Smooth muscle cell (in vitro differentiated cells): Measurements from ENCODE around the gene SPRYD7. TPM values are rescaled to one million over a fixed set of nuclear protein-coding genes. Genes with fewer than 3 reads are reported as not detected.

ENCODE experiments used
- DNase-seq: peaks from one replicate; lab custom pipeline; 2025; ENCODE audit not compliant: unreplicated experiment; lab: John Stamatoyannopoulos, UW
- H2AFZ ChIP-seq: fragments of 200-600 bp; sonication (generic); 2 replicates; pipeline ENCODE4 v1.6.0; 2016; ENCODE audit warnings: antibody characterized with exemption, low read depth, mild to moderate bottlenecking
- H3F3A ChIP-seq: fragments of 200-600 bp; sonication (generic); 2 replicates; pipeline ENCODE4 v1.6.0; 2017; ENCODE audit warnings: antibody characterized with exemption, low read depth
- H3K27ac ChIP-seq: fragments of 200-600 bp; sonication (generic); 2 replicates; pipeline ENCODE4 v1.5.1; 2016; ENCODE audit warnings: low read depth, mild to moderate bottlenecking
- H3K27me3 ChIP-seq: fragments of 200-600 bp; sonication (generic); 2 replicates; pipeline ENCODE4 v1.6.1; 2016; ENCODE audit warnings: low read depth, mild to moderate bottlenecking
- H3K36me3 ChIP-seq: fragments of 200-600 bp; sonication (generic); 2 replicates; pipeline ENCODE4 v1.5.1; 2016; ENCODE audit warnings: low read depth
- H3K4me1 ChIP-seq: fragments of 200-600 bp; sonication (generic); 2 replicates; pipeline ENCODE4 v1.5.1; 2016; ENCODE audit warnings: low read depth
- H3K4me2 ChIP-seq: fragments of 200-600 bp; sonication (generic); 2 replicates; pipeline ENCODE4 v1.6.0; 2016; ENCODE audit warnings: mild to moderate bottlenecking
- H3K4me3 ChIP-seq: fragments of 200-600 bp; sonication (generic); 2 replicates; pipeline ENCODE4 v1.5.1; 2016; ENCODE audit warnings: mild to moderate bottlenecking
- H3K79me2 ChIP-seq: fragments of 200-600 bp; sonication (generic); 2 replicates; pipeline ENCODE4 v1.6.0; 2016; ENCODE audit warnings: low read depth, mild to moderate bottlenecking
- H3K9ac ChIP-seq: fragments of 200-600 bp; sonication (generic); 2 replicates; pipeline ENCODE4 v1.6.0; 2016; ENCODE audit warnings: low read depth
- H3K9me3 ChIP-seq: fragments of 200-600 bp; sonication (generic); replicated peaks from 2 replicates; pipeline ENCODE4 v1.5.1; 2016; ENCODE audit warnings: low read depth
- H4K20me1 ChIP-seq: fragments of 200-600 bp; sonication (generic); 2 replicates; pipeline ENCODE4 v1.6.0; 2016; ENCODE audit warnings: low read depth
- CTCF ChIP-seq: fragments of 200-600 bp; sonication (generic); IDR thresholded peaks from 2 replicates; pipeline ENCODE4 v1.5.1; 2017; ENCODE audit warnings: borderline replicate concordance, mild to moderate bottlenecking, antibody characterized with exemption; ENCODE audit not compliant: insufficient read depth, poor library complexity, severe bottlenecking
- WGBS: methylation state at CpG from one replicate; pipeline ENCODE4 v1.1.7; 2016; ENCODE audit warnings: low lambda C conversion rate; 5-methylcytosine and 5-hydroxymethylcytosine counted together
- polyA plus RNA-seq: library from polyadenylated mRNA; unstranded; fragments of >200 nt; fragmentation: Nextera tagmentation; extraction: Ambion mirVana; gene quantifications from 2 replicates; pipeline ENCODE4 v1.2.1, GENCODE V29; 2016
- total RNA-seq: library from RNA; depleted of rRNA; stranded (reverse); fragments of >200 nt; gene quantifications from 2 replicates; pipeline ENCODE4 v1.2.3, GENCODE V29; 2014

The SPRYD7 gene
- total and polyA plus RNA-seq, 2 experiments from 2014 or later: 8.1 to 16.1 TPM

- DNase-seq: no peak
- H4K20me1 ChIP-seq: no peaks in the 10 kb centered on the region
- no peak overlapping the region for H3K27ac ChIP-seq
- H3K4me3 ChIP-seq: no peak overlapping the region
- H3K79me2 ChIP-seq: no peaks in the 10 kb centered on the region
- TF ChIP-seq CTCF: no peak
- H2AFZ ChIP-seq: no peak overlapping the region
- no peaks in the 10 kb centered on the region for H3K4me1 ChIP-seq
- no peak overlapping the region for H3K4me2 ChIP-seq
- no peaks in the 10 kb centered on the region for H3F3A ChIP-seq
- no peaks in the 10 kb centered on the region for H3K36me3 ChIP-seq
- peaks cover 11% of the 10 kb centered on the region for H3K9me3 ChIP-seq
- H3K9ac ChIP-seq: no peak overlapping the region
- no peaks in the 10 kb centered on the region for H3K27me3 ChIP-seq
- 94% methylated on average over 3 of the region's 3 CpGs for WGBS
Observed at GRCh38 chr13:49878682-49879081, 57.5 kb downstream of the SPRYD7 start.

- H3K36me3 ChIP-seq: no peaks in the 10 kb centered on the region
- no peak for TF ChIP-seq CTCF
- H3K9ac ChIP-seq: no peak overlapping the region
- no peaks in the 10 kb centered on the region for H3F3A ChIP-seq
- H3K27ac ChIP-seq: no peak overlapping the region
- no peaks in the 10 kb centered on the region for H3K79me2 ChIP-seq
- no peaks in the 10 kb centered on the region for H3K27me3 ChIP-seq
- no peak overlapping the region for H3K4me3 ChIP-seq
- WGBS: 86% methylated on average over 3 of the region's 3 CpGs
- H3K4me2 ChIP-seq: no peak overlapping the region
- H4K20me1 ChIP-seq: no peaks in the 10 kb centered on the region
- no peaks in the 10 kb centered on the region for H3K4me1 ChIP-seq
- peaks cover 11% of the 10 kb centered on the region for H3K9me3 ChIP-seq
- no peak overlapping the region for H2AFZ ChIP-seq
- no peak for DNase-seq
Observed at GRCh38 chr13:49877629-49878218, 58.4 kb downstream of the SPRYD7 start.

- TF ChIP-seq CTCF: no peak
- 91% methylated on average over 3 of the region's 3 CpGs for WGBS
- no peaks in the 10 kb centered on the region for H3K27me3 ChIP-seq
Observed at GRCh38 chr13:49874430-49874829, 61.7 kb downstream of the SPRYD7 start.

GRCh38 chr13:49869519-49869918 is 66.6 kb downstream of the SPRYD7 start:
- Histone ChIP-seq H2AFZ (no peak overlapping the region), H4K20me1 (no peaks in the 10 kb centered on the region), H3K9me3 (peaks cover 1% of the 10 kb centered on the region), H3K27ac (no peak overlapping the region), H3K36me3 (no peaks in the 10 kb centered on the region), H3K4me3 (no peak overlapping the region), H3K4me2 (no peak overlapping the region), H3K9ac (no peak overlapping the region), H3F3A (no peaks in the 10 kb centered on the region), H3K79me2 (no peaks in the 10 kb centered on the region), H3K4me1 (no peaks in the 10 kb centered on the region), H3K27me3 (no peaks in the 10 kb centered on the region)
- DNase-seq: no peak
- WGBS: 49% methylated on average over 3 of the region's 3 CpGs
- no peak for TF ChIP-seq CTCF

More at GRCh38 chr13:49874430-49874829, 61.7 kb downstream of the SPRYD7 start:
- Histone ChIP-seq H3K27ac (no peak overlapping the region), H3K9ac (no peak overlapping the region), H3K4me1 (no peaks in the 10 kb centered on the region), H3F3A (no peaks in the 10 kb centered on the region), H2AFZ (no peak overlapping the region), H3K79me2 (no peaks in the 10 kb centered on the region), H4K20me1 (no peaks in the 10 kb centered on the region), H3K4me3 (no peak overlapping the region), H3K4me2 (no peak overlapping the region), H3K36me3 (no peaks in the 10 kb centered on the region), H3K9me3 (peaks cover 11% of the 10 kb centered on the region)
- DNase-seq: no peak
